SU-DHL-6 (cell line): ENCODE data around the gene RSPO1.

Source experiments
- H2AFZ ChIP-seq: fragments of 200-600 bp; sonication (generic); 2 replicates; pipeline ENCODE4 v1.6.1; 2014; ENCODE audit warnings: low read depth, mild to moderate bottlenecking, moderate library complexity, mixed read lengths, antibody characterized with exemption, low read length; ENCODE audit not compliant: severe bottlenecking
- H3F3A ChIP-seq: fragments of 200-600 bp; shearing (Covaris generic); 2 replicates; pipeline ENCODE4 v1.6.0; 2016; ENCODE audit warnings: antibody characterized with exemption, mild to moderate bottlenecking; ENCODE audit not compliant: insufficient read depth
- H3K27ac ChIP-seq: fragments of 200-600 bp; sonication (generic); 2 replicates; pipeline ENCODE4 v1.5.1; 2016; ENCODE audit warnings: low read depth, mild to moderate bottlenecking, low read length, moderate library complexity, mixed read lengths
- H3K27me3 ChIP-seq: fragments of 200-600 bp; sonication (generic), shearing (Covaris generic); 2 replicates; pipeline ENCODE4 v1.6.0; 2014; ENCODE audit warnings: mild to moderate bottlenecking, low read length
- H3K36me3 ChIP-seq: fragments of 200-600 bp; sonication (generic); 2 replicates; pipeline ENCODE4 v1.6.1; 2014; ENCODE audit warnings: mild to moderate bottlenecking, low read length, mixed read lengths
- H3K4me2 ChIP-seq: fragments of 300-600, 200-600 bp; shearing (Covaris generic), sonication (generic); 2 replicates; pipeline ENCODE4 v1.6.0; 2014; ENCODE audit warnings: low read length, low read depth, mild to moderate bottlenecking; ENCODE audit not compliant: poor library complexity, severe bottlenecking
- H3K4me3 ChIP-seq: fragments of 200-600 bp; sonication (generic); 2 replicates; pipeline ENCODE4 v1.5.1; 2014; ENCODE audit warnings: antibody characterized with exemption, low read length, mild to moderate bottlenecking, mixed read lengths; ENCODE audit not compliant: insufficient read depth, poor library complexity, severe bottlenecking
- H3K79me2 ChIP-seq: fragments of 200-600 bp; sonication (generic); 2 replicates; pipeline ENCODE4 v1.6.1; 2014; ENCODE audit warnings: mild to moderate bottlenecking, low read length, moderate library complexity; ENCODE audit not compliant: insufficient read depth
- H3K9ac ChIP-seq: fragments of 200-600 bp; sonication (generic); 2 replicates; pipeline ENCODE4 v1.7.0; 2014; ENCODE audit warnings: mild to moderate bottlenecking, low read length
- H3K9me2 ChIP-seq: fragments of 200-600 bp; sonication (generic); replicated peaks from 2 replicates; pipeline ENCODE4 v1.6.1; 2014; ENCODE audit warnings: low read length; ENCODE audit not compliant: insufficient read depth
- H3K9me3 ChIP-seq: fragments of 200-600 bp; sonication (generic); 2 replicates; pipeline ENCODE4 v1.6.1; 2014; ENCODE audit warnings: low read length, mixed read lengths; ENCODE audit not compliant: insufficient read depth
- H4K20me1 ChIP-seq: fragments of 200-600 bp; sonication (generic); 2 replicates; pipeline ENCODE4 v1.6.1; 2014; ENCODE audit warnings: low read depth, mild to moderate bottlenecking, antibody characterized with exemption, low read length, moderate library complexity, mixed read lengths
- CTCF ChIP-seq: fragments of 200-600 bp; sonication (generic); IDR thresholded peaks from one replicate; pipeline ENCODE4 v1.5.1; 2017; ENCODE audit warnings: antibody characterized with exemption, mild to moderate bottlenecking, low read length, moderate library complexity; ENCODE audit not compliant: insufficient read depth, poor library complexity, severe bottlenecking
- EZH2phosphoT487 ChIP-seq: fragments of 200-600 bp; sonication (generic), shearing (Covaris generic); conservative IDR thresholded peaks from 2 replicates; pipeline ENCODE4 v1.6.1; 2018; ENCODE audit warnings: mild to moderate bottlenecking, antibody characterized with exemption, low read length, moderate library complexity, mixed read lengths

The RSPO1 gene

DNA sequence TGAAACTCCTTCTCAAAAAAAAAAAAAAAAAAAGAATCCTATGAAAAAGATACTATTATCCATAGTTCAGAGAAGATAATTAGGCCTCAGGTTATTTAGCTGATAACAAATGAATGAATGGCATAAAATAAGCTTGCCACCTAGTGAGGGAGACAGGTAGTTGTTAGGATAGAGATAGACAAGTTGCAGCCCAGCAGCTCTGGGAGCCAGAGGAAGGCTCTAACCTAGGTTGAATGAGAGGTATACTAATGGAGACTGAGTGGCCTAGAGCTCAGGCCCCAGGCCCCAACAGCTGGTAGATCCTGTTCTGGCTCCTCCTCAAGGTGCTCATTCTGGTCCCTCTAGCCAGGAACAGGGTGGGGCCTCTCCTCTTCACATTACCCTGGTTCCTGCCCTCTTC, 20.6 kb upstream of the RSPO1 start:
- H3K79me2 ChIP-seq: no peaks in the 10 kb centered on the region
- H4K20me1 ChIP-seq: no peaks in the 10 kb centered on the region
- H2AFZ ChIP-seq: no peak overlapping the region
- no peak overlapping the region for H3K4me3 ChIP-seq
- no peaks in the 10 kb centered on the region for H3K27me3 ChIP-seq
- no peaks in the 10 kb centered on the region for H3K36me3 ChIP-seq
- H3K9me2 ChIP-seq: no peaks in the 10 kb centered on the region
- TF ChIP-seq CTCF (no peak), EZH2phosphoT487 (no peak)
- H3K27ac ChIP-seq: no peak overlapping the region
- no peaks in the 10 kb centered on the region for H3K9me3 ChIP-seq
- H3K9ac ChIP-seq: no peak overlapping the region
- H3K4me2 ChIP-seq: no peak overlapping the region
- H3F3A ChIP-seq: no peaks in the 10 kb centered on the region

DNA sequence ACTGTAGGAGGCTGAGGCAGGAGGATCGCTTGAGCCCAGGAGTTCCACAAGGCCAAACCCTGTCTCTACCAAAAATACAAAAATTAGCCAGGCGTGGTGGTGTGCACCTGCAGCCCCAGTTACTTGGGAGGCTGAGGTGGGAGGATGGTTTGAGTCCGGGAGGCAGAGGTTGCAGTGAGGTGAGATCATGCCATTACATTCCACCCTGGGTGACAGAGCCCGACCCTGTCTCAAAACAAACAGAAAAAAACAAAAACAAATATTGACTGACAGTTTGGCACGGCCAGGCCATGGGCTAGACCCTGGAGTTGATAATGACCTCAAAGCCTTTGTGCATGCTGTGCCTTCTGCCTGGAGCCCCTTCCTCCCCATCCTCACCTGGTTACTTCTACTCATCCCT, 19.2 kb upstream of the RSPO1 start:
- Histone ChIP-seq H3K9ac (no peak overlapping the region), H3K9me3 (no peaks in the 10 kb centered on the region), H4K20me1 (no peaks in the 10 kb centered on the region), H3K4me3 (no peak overlapping the region), H3F3A (no peaks in the 10 kb centered on the region), H3K79me2 (no peaks in the 10 kb centered on the region), H3K36me3 (no peaks in the 10 kb centered on the region), H3K4me2 (no peak overlapping the region), H3K27ac (no peak overlapping the region), H2AFZ (no peak overlapping the region), H3K9me2 (no peaks in the 10 kb centered on the region), H3K27me3 (no peaks in the 10 kb centered on the region)
- TF ChIP-seq CTCF (no peak), EZH2phosphoT487 (no peak)

GRCh38 chr1:37652976-37653375, 18.3 kb upstream of the RSPO1 start:
- H3K9me3 ChIP-seq: no peaks in the 10 kb centered on the region
- H3K79me2 ChIP-seq: no peaks in the 10 kb centered on the region
- no peak overlapping the region for H3K4me3 ChIP-seq
- no peak overlapping the region for H3K27ac ChIP-seq
- H3K4me2 ChIP-seq: no peak overlapping the region
- no peaks in the 10 kb centered on the region for H3K36me3 ChIP-seq
- H3K27me3 ChIP-seq: no peaks in the 10 kb centered on the region
- no peak overlapping the region for H2AFZ ChIP-seq
- no peak for TF ChIP-seq CTCF
- TF ChIP-seq EZH2phosphoT487: no peak
- H3K9ac ChIP-seq: no peak overlapping the region
- H3K9me2 ChIP-seq: no peaks in the 10 kb centered on the region
- H3F3A ChIP-seq: no peaks in the 10 kb centered on the region
- no peaks in the 10 kb centered on the region for H4K20me1 ChIP-seq

DNA sequence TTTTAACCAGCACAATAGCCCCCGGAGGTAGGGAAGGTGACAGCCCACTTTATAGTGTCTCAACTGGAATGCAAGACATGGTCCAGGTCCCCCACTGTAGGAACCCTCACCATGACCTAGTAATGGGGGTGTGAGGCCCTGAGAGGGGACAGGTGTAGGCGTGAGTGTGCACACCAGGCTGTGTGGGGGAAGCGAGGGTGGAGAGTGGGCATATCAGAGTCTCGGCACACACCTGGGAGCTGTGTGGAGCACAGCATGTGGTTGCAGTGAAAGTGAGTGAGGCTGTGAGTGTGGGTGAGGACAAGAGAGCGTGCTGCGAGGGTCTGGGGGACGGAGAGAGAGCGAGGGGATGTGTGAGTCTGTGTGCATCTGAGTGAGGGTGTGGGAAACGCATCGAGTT, 17.1 kb upstream of the RSPO1 start:
- Histone ChIP-seq H3K4me2 (no peak overlapping the region), H3K9me3 (no peaks in the 10 kb centered on the region), H3K9me2 (no peaks in the 10 kb centered on the region), H3K27me3 (no peaks in the 10 kb centered on the region), H3K27ac (no peak overlapping the region), H2AFZ (no peak overlapping the region), H3K79me2 (no peaks in the 10 kb centered on the region), H3K36me3 (no peaks in the 10 kb centered on the region), H3K4me3 (no peak overlapping the region), H4K20me1 (no peaks in the 10 kb centered on the region), H3F3A (no peaks in the 10 kb centered on the region), H3K9ac (no peak overlapping the region)
- no peak for TF ChIP-seq CTCF
- no peak for TF ChIP-seq EZH2phosphoT487
